HG02943 (cell line): ENCODE measurements around the gene GNL3.
"Not testable (repeated sequence)": the region's sequence is repeated elsewhere in the genome, so short reads cannot be mapped to it uniquely, and the experiment has no call there.

Experiments
- ATAC-seq: cut with Tn5 transposase; IDR thresholded peaks from one replicate; pipeline ENCODE4 v1.9.1; 2021; ENCODE audit warnings: mild to moderate bottlenecking, low read depth, moderate library complexity; ENCODE audit not compliant: unreplicated experiment

The GNL3 gene

DNA sequence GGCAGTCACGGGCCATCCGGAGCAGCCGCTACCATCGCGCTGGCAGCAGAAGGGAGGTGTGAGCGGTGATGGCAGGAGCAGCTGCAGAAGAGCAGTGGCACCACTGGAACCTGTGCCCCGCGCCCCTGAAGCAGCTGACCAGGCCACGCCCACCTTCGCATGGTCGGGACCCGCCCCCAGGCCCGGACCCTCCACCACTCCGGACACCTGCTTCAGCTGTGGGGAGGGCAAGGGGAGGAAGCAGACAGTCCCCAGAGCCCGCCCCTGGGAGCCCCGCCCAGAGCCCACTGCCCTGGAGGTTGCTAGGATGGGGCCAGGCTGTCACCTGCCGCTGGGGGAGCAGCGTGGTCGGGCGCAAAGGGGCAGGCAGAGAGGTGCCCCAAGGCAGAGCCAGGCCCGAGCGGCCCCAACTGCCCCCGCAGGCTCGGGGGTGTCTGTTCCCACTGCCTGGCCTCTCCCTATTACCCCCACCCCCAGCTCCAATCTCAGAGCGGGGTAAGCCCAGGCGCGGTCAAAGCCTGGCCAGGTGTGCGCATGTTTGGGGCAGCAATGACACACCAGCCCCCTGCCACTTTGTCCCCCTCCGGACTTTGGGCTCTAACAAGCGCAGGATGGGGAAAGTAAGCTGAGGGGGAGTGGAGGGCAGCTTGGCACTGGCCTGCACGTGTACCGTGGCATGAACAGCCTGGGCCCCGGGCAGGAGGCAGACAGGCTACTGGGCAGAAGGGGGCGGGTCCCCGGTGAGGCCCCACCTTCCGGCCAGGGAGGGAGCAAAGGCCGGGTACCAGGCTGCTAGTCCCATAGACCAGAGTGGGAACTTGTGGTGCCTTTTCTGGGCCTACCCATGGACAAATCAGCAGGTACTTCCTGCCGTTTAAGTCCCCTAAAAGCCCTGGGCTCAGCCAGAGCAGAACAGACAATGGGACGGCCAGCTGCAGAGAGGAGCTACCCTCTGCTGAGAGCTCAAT is 28.8 kb downstream of the GNL3 start:
- no peak for ATAC-seq

GRCh38 chr3:52715714-52716305 is 30.0 kb downstream of the GNL3 start:
- ATAC-seq, result no peak

GRCh38 chr3:52719618-52720017 is 33.8 kb downstream of the GNL3 start:
- no peak for ATAC-seq

- ATAC-seq, result no peak
These were observed 35.3 kb downstream of the GNL3 start for GRCh38 chr3:52721002-52721729.

DNA sequence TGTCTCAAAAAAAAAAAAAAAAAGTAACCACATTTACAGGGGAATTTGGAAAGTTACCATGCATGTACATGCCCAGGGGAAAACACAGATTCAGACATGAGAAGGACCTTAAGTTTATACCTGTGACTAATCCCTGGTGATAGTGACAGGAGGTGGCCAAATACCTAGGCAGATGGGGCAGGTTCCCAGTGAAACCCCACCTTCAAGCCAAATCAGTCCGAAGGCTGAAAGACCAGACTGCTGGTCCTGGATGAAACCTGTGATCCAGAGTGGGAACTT is 35.8 kb downstream of the GNL3 start:
- no peak for ATAC-seq

GRCh38 chr3:52722491-52722890 is 36.7 kb downstream of the GNL3 start:
- ATAC-seq, result no peak

- no peak for ATAC-seq
These were observed 38.1 kb downstream of the GNL3 start for GRCh38 chr3:52723935-52724334.

- no peak for ATAC-seq
These were observed 38.7 kb downstream of the GNL3 start for GRCh38 chr3:52724511-52724910.

DNA sequence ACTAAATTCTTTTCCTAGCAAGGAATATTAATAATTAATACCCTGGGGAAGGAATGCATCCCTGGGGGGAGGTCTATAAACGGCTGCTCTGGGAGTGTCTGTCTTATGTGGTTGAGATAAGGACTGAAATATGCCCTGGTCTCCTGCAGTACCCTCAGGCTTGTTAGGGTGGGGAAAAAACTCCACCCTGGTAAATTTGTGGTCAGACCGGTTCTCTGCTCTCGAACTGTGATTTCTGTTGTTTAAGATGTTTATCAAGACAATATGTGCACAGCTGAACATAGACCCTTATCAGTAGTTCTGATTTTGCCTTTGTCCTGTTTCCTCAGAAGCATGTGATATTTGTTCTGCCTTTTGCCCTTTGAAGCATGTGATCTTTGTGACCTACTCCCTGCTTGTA is 42.9 kb downstream of the GNL3 start:
- ATAC-seq, result not testable (repeated sequence)

DNA sequence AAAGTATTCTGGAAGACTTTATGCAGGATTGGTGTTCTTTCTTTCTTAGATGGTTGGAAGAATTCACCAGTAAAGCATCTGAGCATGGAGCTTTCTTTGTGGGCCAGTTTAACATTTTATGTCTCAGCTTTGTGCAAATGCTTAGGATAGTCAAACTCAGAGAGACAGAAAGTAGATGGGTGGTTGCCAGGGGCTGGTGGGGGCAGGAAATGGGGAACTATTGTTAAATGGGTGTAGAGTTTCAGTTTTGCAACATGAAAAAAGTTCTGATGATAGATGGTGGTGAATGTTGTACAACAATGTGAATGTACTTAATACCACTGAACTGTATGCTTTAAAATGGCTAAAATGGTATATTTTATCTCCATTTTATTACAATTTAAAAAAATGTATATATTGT is 44.8 kb downstream of the GNL3 start:
- ATAC-seq, result no peak

- ATAC-seq, result no peak
These were observed 45.8 kb downstream of the GNL3 start for GRCh38 chr3:52731590-52731989.

DNA sequence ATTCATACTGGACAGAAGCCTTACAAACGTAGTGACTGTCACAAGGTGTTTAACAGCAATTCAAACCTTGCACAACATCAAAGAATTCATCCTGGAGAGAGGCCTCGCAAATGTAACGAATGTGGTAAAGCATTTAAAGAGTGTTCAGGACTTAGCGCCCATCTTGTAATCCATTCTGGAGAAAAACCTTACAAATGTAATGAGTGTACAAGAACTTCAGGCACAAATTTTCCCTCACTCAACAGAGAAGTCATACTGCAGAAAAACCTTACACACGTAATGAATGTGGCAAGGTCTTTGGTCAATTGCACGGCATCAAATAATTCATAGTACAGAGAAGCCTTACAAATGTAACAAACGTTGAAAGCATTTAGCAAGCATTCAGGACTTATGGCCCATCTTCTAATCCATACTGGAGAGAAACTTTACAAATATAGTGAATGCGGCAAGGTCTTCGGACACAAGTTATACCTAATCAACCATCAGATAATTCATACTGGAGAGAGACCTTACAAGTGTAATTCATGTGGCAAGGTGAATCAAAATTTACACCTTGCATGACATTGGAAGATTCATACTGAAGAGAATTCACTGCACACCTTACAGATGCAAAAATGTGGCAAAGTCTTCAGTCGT is 47.5 kb downstream of the GNL3 start:
- no peak for ATAC-seq

DNA sequence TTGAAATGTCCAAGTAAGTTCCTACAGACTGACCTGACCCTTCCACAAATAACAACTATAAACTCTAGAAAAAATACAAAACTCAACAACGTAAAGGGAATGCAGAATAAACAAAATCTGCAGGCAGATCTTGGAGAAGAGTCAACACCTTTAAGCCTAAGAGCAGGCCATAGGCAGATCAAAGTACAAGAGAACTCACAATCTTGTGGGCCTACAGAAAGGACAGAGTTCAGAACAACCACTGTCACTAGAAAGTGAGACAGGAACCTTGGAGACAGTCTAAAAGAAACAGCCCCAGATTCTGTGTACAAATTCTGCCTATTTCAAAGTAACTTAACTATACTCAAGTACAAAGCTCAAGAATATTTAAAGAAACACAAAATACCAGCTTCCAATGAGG is 53.9 kb downstream of the GNL3 start:
- no peak for ATAC-seq

GRCh38 chr3:52742418-52743041 is 56.7 kb downstream of the GNL3 start:
- ATAC-seq, result no peak

GRCh38 chr3:52743152-52743551 is 57.3 kb downstream of the GNL3 start:
- no peak for ATAC-seq

GRCh38 chr3:52743721-52744120 is 57.9 kb downstream of the GNL3 start:
- ATAC-seq, result no peak
